HepG2 (cell line): ENCODE data around the gene KCNT1. TPM values are rescaled to one million over a fixed set of nuclear protein-coding genes. Genes with fewer than 3 reads are reported as not detected.

Source experiments
- ATAC-seq: fragments of 200-7000 bp; cut with Tn5 transposase; 3 replicates; pipeline ENCODE4 v1.9.1; 2020; ENCODE audit warnings: mild to moderate bottlenecking, moderate library complexity
- BruUV-seq: library from RNA; stranded (reverse); fragments of 400-500 nt; replicated peaks from 2 replicates; lab custom pipeline; 2021; lab: Mats Ljungman, UMichigan
- CTCF ChIA-PET: fragments of 300-600 bp; formaldehyde crosslinking; extraction: SDS; loops from one replicate; lab custom pipeline; 2021; ENCODE audit warnings: low total read pairs, inconsistent platforms, low intra/inter-chr PET ratio; lab: Yijun Ruan, JAX
- POLR2A ChIA-PET: fragments of 350-600 bp; sonication (Branson Sonifier 250); formaldehyde crosslinking; loops from one replicate; lab custom pipeline; 2020; ENCODE audit warnings: antibody characterized with exemption, inconsistent platforms; lab: Yijun Ruan, JAX
- DNase-seq: peaks from one replicate; pipeline ENCODE4 v3.0.0-alpha.2; 2015; ENCODE audit warnings: low spot score
- FAIRE-seq: peaks from 3 replicates; lab custom pipeline; 2011; peaks lifted over from hg19 to GRCh38; lab: Jason Lieb, UNC
- H2AFZ ChIP-seq: one replicate; pipeline ENCODE4 v1.6.1; 2011; ENCODE audit warnings: low read length, inconsistent platforms
- H3K27ac ChIP-seq: fragments of 300-600 bp; 3 replicates; pipeline ENCODE4 v1.8.0; 2011; ENCODE audit warnings: mixed run types, mild to moderate bottlenecking, mixed read lengths, low read length, inconsistent platforms; ENCODE audit not compliant: insufficient read depth; ENCODE audit errors: extremely low read length
- H3K27me3 ChIP-seq, 2 experiments: fragments of 200-600 bp in 1 of 2; 2 replicates in 1 of 2; 3 replicates in 1 of 2; pipeline versions ENCODE4 v1.6.0 to v1.8.0; 2011; ENCODE audit warnings: low read length in 2 of 2, mild to moderate bottlenecking in 2 of 2, moderate library complexity in 2 of 2, inconsistent platforms in 1 of 2; ENCODE audit not compliant: insufficient read depth in 2 of 2, control insufficient read depth in 1 of 2
- H3K36me3 ChIP-seq, 2 experiments: fragments of 200-600 bp in 1 of 2; replicated peaks in 1 of 2; 2 replicates in 1 of 2; 3 replicates in 1 of 2; pipeline versions ENCODE4 v1.5.1 to v1.8.0; 2011; ENCODE audit warnings: low read length in 2 of 2, inconsistent platforms in 1 of 2; ENCODE audit not compliant: insufficient read depth in 2 of 2, control insufficient read depth in 1 of 2
- H3K4me1 ChIP-seq: 2 replicates; pipeline ENCODE4 v1.5.1; 2012; ENCODE audit warnings: low read length, inconsistent platforms; ENCODE audit not compliant: insufficient read depth
- H3K4me2 ChIP-seq: 2 replicates; pipeline ENCODE4 v1.6.0; 2011; ENCODE audit warnings: low read depth, low read length, inconsistent platforms
- H3K4me3 ChIP-seq, 3 experiments: fragments of 200-600 bp in 1 of 3; sonication (generic), shearing (Covaris generic) in 1 of 3; replicated peaks in 1 of 3; 2 replicates each; pipeline ENCODE4 v1.5.1; 2011 to 2016; ENCODE audit warnings: low read length in 3 of 3, inconsistent platforms in 2 of 3, low read depth in 2 of 3, mild to moderate bottlenecking in 2 of 3, control low read depth in 1 of 3, mixed read lengths in 1 of 3; ENCODE audit not compliant: insufficient read depth in 1 of 3
- H3K79me2 ChIP-seq: one replicate; pipeline ENCODE4 v1.6.1; 2011; ENCODE audit warnings: low read length, inconsistent platforms; ENCODE audit not compliant: insufficient read depth
- H3K9ac ChIP-seq: 2 replicates; pipeline ENCODE4 v1.6.0; 2011; ENCODE audit warnings: mild to moderate bottlenecking, low read depth, low read length, inconsistent platforms; ENCODE audit not compliant: insufficient read depth
- H3K9me3 ChIP-seq: 2 replicates; pipeline ENCODE4 v1.5.1; 2012; ENCODE audit warnings: mild to moderate bottlenecking, low read length
- H4K20me1 ChIP-seq: 2 replicates; pipeline ENCODE4 v1.6.0; 2011; ENCODE audit warnings: inconsistent platforms, mild to moderate bottlenecking, low read length, moderate library complexity; ENCODE audit not compliant: insufficient read depth
- ASH2L ChIP-seq: fragments of 300-600, 200-600 bp; sonication (generic); IDR thresholded peaks from 2 replicates; pipeline ENCODE4 v1.7.0; 2017; ENCODE audit warnings: low read depth, mild to moderate bottlenecking, moderate library complexity, mixed read lengths, low read length; ENCODE audit not compliant: insufficient read length
- CEBPB ChIP-seq: IDR thresholded peaks from 2 replicates; pipeline ENCODE4 v1.6.1; 2011; ENCODE audit warnings: low read depth, low read length, improper control_type of control experiment, borderline replicate concordance
- CERS6 ChIP-seq: sonication (generic); formaldehyde crosslinking; IDR thresholded peaks from 2 replicates; pipeline ENCODE4 v1.5.0; 2020; ENCODE audit warnings: missing genetic modification reagents
- DNMT3B ChIP-seq: conservative IDR thresholded peaks from 2 replicates; pipeline ENCODE4 v1.6.1; 2016; ENCODE audit warnings: missing biosample characterization, control low read depth
- E2F2 ChIP-seq: sonication (generic); formaldehyde crosslinking; IDR thresholded peaks from 2 replicates; pipeline ENCODE4 v1.4.0; 2020; ENCODE audit warnings: missing genetic modification reagents, borderline replicate concordance
- ETS1 ChIP-seq: sonication (generic); formaldehyde crosslinking; IDR thresholded peaks from 2 replicates; pipeline ENCODE4 v1.4.0; 2020; ENCODE audit warnings: missing genetic modification reagents
- KAT8 ChIP-seq: IDR thresholded peaks from 2 replicates; pipeline ENCODE4 v1.6.1; 2016; ENCODE audit warnings: missing genetic modification reagents, missing compliant biosample characterization
- KDM4B ChIP-seq: sonication (generic); formaldehyde crosslinking; IDR thresholded peaks from 2 replicates; pipeline ENCODE4 v1.4.0; 2020; ENCODE audit warnings: missing genetic modification reagents
- NFE2L2 ChIP-seq: fragments of 150-350 bp; IDR thresholded peaks from 2 replicates; pipeline ENCODE4 v1.6.1; 2014; ENCODE audit warnings: low read length
- PITX1 ChIP-seq: sonication (generic); formaldehyde crosslinking; IDR thresholded peaks from 2 replicates; pipeline ENCODE4 v1.5.1; 2020; ENCODE audit warnings: mild to moderate bottlenecking, missing genetic modification reagents
- TERF1 ChIP-seq: sonication (generic); formaldehyde crosslinking; IDR thresholded peaks from 2 replicates; pipeline ENCODE4 v1.8.0; 2022; ENCODE audit warnings: mild to moderate bottlenecking, missing genetic modification reagents, moderate library complexity
- THAP11 ChIP-seq: IDR thresholded peaks from 2 replicates; pipeline ENCODE4 v1.6.1; 2016; ENCODE audit warnings: missing biosample characterization, missing genetic modification reagents
- TOPORS ChIP-seq: sonication (generic); formaldehyde crosslinking; IDR thresholded peaks from 2 replicates; pipeline ENCODE4 v1.8.0; 2023; ENCODE audit warnings: mild to moderate bottlenecking, missing genetic modification reagents
- ZNF121 ChIP-seq: sonication (generic); formaldehyde crosslinking; IDR thresholded peaks from 2 replicates; pipeline ENCODE4 v1.5.0; 2020; ENCODE audit warnings: mild to moderate bottlenecking, missing genetic modification reagents
- ZNF264 ChIP-seq: sonication (generic); formaldehyde crosslinking; IDR thresholded peaks from 2 replicates; pipeline ENCODE4 v1.4.0; 2020; ENCODE audit warnings: missing genetic modification reagents
- ZNF660 ChIP-seq: sonication (generic); formaldehyde crosslinking; IDR thresholded peaks from 2 replicates; pipeline ENCODE4 v1.5.1; 2020; ENCODE audit warnings: mild to moderate bottlenecking, low read depth, missing genetic modification reagents, borderline replicate concordance
- ZNF7 ChIP-seq: IDR thresholded peaks from 2 replicates; pipeline ENCODE4 v1.6.1; 2016; ENCODE audit warnings: missing biosample characterization, missing genetic modification reagents
- WGBS: methylation state at CpG from one replicate; pipeline ENCODE4 v1.1.6; 2017; ENCODE audit warnings: low lambda C conversion rate; 5-methylcytosine and 5-hydroxymethylcytosine counted together
- in situ Hi-C: cut with HindIII; loops from 2 replicates; pipeline ENCODE4 v1.10.0; 2017; ENCODE audit warnings: low pct_unique_long_range_greater_than_20kb; ENCODE audit not compliant: extremely low pct_ligation_motif_present
- intact Hi-C: fragments of 100-400 bp; cut with micrococcal nuclease; formaldehyde crosslinking; loops from one replicate; pipeline ENCODE4 v1.10.0; 2022; ENCODE audit not compliant: unreplicated experiment
- polyA plus RNA-seq, 8 experiments: library from polyadenylated mRNA; depleted of rRNA in 3 of 8; stranded (reverse) in 7 of 8; unstranded in 1 of 8; fragments of >200 nt; fragmentation: Illumina TruSeq in 4 of 8; extraction: Trizol in 4 of 8; gene quantifications; 2 replicates each; pipeline versions ENCODE4 v1.2.1 to v1.2.3, GENCODE V29; 2011 to 2016; ENCODE audit warnings: low read depth in 4 of 8, missing spikeins in 1 of 8, mixed read lengths in 1 of 8; ENCODE audit not compliant: insufficient read depth in 1 of 8
- total RNA-seq, 5 experiments: library from RNA; depleted of rRNA; stranded (reverse); fragments of >200 nt; fragmentation: Illumina TruSeq; extraction: Trizol; gene quantifications; 2 replicates each; pipeline ENCODE4 v1.2.3, GENCODE V29; 2016; ENCODE audit warnings: low read depth in 1 of 5

KCNT1 gene
- total and polyA plus RNA-seq, 2 of the 13 experiments (the other 11 are each of a cell fraction or from before 2014, with no cell fraction given), result not detected

- Histone ChIP-seq H3K27ac (no peak overlapping the region), H4K20me1 (no peaks in the 10 kb centered on the region), H3K4me1 (no peaks in the 10 kb centered on the region), H3K36me3 (no peaks in the 10 kb centered on the region), H2AFZ (no peak overlapping the region), H3K4me3 (no peak overlapping the region), H3K9ac (no peak overlapping the region), H3K27me3 (peaks cover 3 to 53% of the 10 kb centered on the region in 2 experiments; a peak in 4 of 5 replicates), H3K9me3 (no peaks in the 10 kb centered on the region), H3K79me2 (no peaks in the 10 kb centered on the region), H3K4me2 (no peak overlapping the region)
- DNase-seq, result no peak
- FAIRE-seq, result no peak
- WGBS, result 41% methylated on average over 4 of the region's 13 CpGs
- POLR2A ChIA-PET, result no interaction called here
- no TSS peak for BruUV-seq
- ATAC-seq, result 0 out of 3 replicates have a peak, but pooled peaks have one; percentile 11
- CTCF ChIA-PET, result no interaction called here
- intact Hi-C loops (no loop called here), in situ Hi-C loops (no loop called here)
- no peak for TF ChIP-seq CERS6
- no peak for TF ChIP-seq CEBPB
- TF ChIP-seq TERF1 (CRISPR knock-in tag), result no peak
- TF ChIP-seq THAP11 (CRISPR knock-in tag), result no peak
- no peak for TF ChIP-seq DNMT3B
- no peak for TF ChIP-seq ZNF264
- no peak for TF ChIP-seq E2F2 (CRISPR knock-in tag)
- no peak for TF ChIP-seq NFE2L2
- TF ChIP-seq TOPORS (CRISPR knock-in tag), result no peak
- no peak for TF ChIP-seq ZNF121 (CRISPR knock-in tag)
- TF ChIP-seq ASH2L, result no peak
- TF ChIP-seq ZNF660 (CRISPR knock-in tag), result no peak
- no peak for TF ChIP-seq KDM4B
- no peak for TF ChIP-seq ZNF7 (CRISPR knock-in tag)
- no peak for TF ChIP-seq KAT8 (CRISPR knock-in tag)
- TF ChIP-seq PITX1 (CRISPR knock-in tag), result no peak
- no peak for TF ChIP-seq ETS1
Measured at GRCh38 chr9:135772056-135772646, 70.2 kb downstream of the KCNT1 start.
